Prostate gland (tissue), 2 donors: ENCODE data around the gene PRPH. TPM values are rescaled to one million over a fixed set of nuclear protein-coding genes. Genes with fewer than 3 reads are reported as not detected.
A peak's percentile ranks its signal among the peaks of the same experiment; 100 is the strongest.

Source experiments
- DNase-seq: peaks from one replicate; pipeline ENCODE4 v3.0.0-alpha.2; 2019; ENCODE audit warnings: low spot score
- H3K27ac ChIP-seq, 2 donors: fragments of 200-600 bp; sonication (generic); 2 replicates each; pipeline ENCODE4 v1.5.1; 2017 to 2019
- H3K27me3 ChIP-seq: fragments of 200-600 bp; sonication (generic); replicated peaks from 2 replicates; pipeline ENCODE4 v1.5.1; 2019; ENCODE audit not compliant: insufficient read depth
- H3K36me3 ChIP-seq, 2 donors: fragments of 200-600 bp; sonication (generic); 1 replicate in 1 of 2; 2 replicates in 1 of 2; pipeline versions ENCODE4 v1.5.1 to v1.8.1; 2017 to 2019
- H3K4me1 ChIP-seq: fragments of 200-600 bp; sonication (generic); replicated peaks from 2 replicates; pipeline ENCODE4 v1.5.1; 2019
- H3K4me3 ChIP-seq, 2 donors: fragments of 200-600 bp; sonication (generic); 2 replicates each; pipeline ENCODE4 v1.5.1; 2017 to 2019
- H3K9me3 ChIP-seq: fragments of 200-600 bp; sonication (generic); 2 replicates; pipeline ENCODE4 v1.5.1; 2017
- CTCF ChIP-seq, 4 experiments: fragments of 200-600 bp in 2 of 4; fragments of 450-650 bp in 2 of 4; sonication (generic) in 2 of 4; IDR thresholded peaks; 1 replicate in 3 of 4; 2 replicates in 1 of 4; pipeline ENCODE4 v1.5.1; 2016 to 2019; ENCODE audit warnings: antibody characterized with exemption in 4 of 4, mild to moderate bottlenecking in 2 of 4, moderate library complexity in 2 of 4
- POLR2A ChIP-seq: fragments of 450-650 bp; IDR thresholded peaks from one replicate; pipeline ENCODE4 v1.6.1; 2016; ENCODE audit warnings: antibody characterized with exemption, mild to moderate bottlenecking
- POLR2AphosphoS5 ChIP-seq: sonication (generic); formaldehyde crosslinking; IDR thresholded peaks from one replicate; pipeline ENCODE4 v1.6.1; 2017; ENCODE audit warnings: antibody characterized with exemption
- WGBS: methylation state at CpG from one replicate; pipeline ENCODE4 v1.1.5; 2018; 5-methylcytosine and 5-hydroxymethylcytosine counted together
- intact Hi-C: fragments of 100-400 bp; cut with DNase I; formaldehyde crosslinking; loops from one replicate; pipeline ENCODE4 v1.14.2; 2022
- total RNA-seq, 2 donors: library from RNA; depleted of rRNA; stranded (reverse); fragments of >200 nt; gene quantifications; one replicate each; pipeline ENCODE4 v1.1.0, GENCODE V29; 2016

Gene PRPH
- total RNA-seq, 2 donors from 2014 or later: 1.4 to 11.4 TPM

GRCh38 chr12:49287876-49288275, 7.1 kb upstream of the PRPH start:
- no peaks in the 10 kb centered on the region for H3K9me3 ChIP-seq
- H3K4me3 ChIP-seq: no peak overlapping the region
- intact Hi-C loops: loop anchor here (5.0 kb wide), 1 partner anchor 224 kb away; no protein-coding TSS in a partner anchor
- TF ChIP-seq CTCF (IDR thresholded peaks at IDR 0.05) (no peak), POLR2A (no peak), POLR2AphosphoS5 (no peak)
- DNase-seq: no peak
- H3K27ac ChIP-seq: no peak overlapping the region
- H3K36me3 ChIP-seq: no peaks in the 10 kb centered on the region
- 57% methylated on average over 6 of the region's 6 CpGs for WGBS
- no peaks in the 10 kb centered on the region for H3K27me3 ChIP-seq
- H3K4me1 ChIP-seq: no peaks in the 10 kb centered on the region

- no peaks in the 10 kb centered on the region for H3K4me1 ChIP-seq
- no peaks in the 10 kb centered on the region for H3K36me3 ChIP-seq
- peak; percentile 34 for DNase-seq
- TF ChIP-seq POLR2AphosphoS5 (no peak), CTCF (IDR thresholded peaks at IDR 0.05) (peak; percentile 51 to 85 (median 77)), POLR2A (no peak)
- H3K27ac ChIP-seq: no peak overlapping the region
- H3K4me3 ChIP-seq: no peak overlapping the region
- H3K27me3 ChIP-seq: no peaks in the 10 kb centered on the region
- intact Hi-C loops: loop anchor here (5.0 kb wide), 1 partner anchor 224 kb away; no protein-coding TSS in a partner anchor
- WGBS: 15% methylated on average over 11 of the region's 11 CpGs
- no peaks in the 10 kb centered on the region for H3K9me3 ChIP-seq
Measured at GRCh38 chr12:49288412-49288853, 6.5 kb upstream of the PRPH start.

- intact Hi-C loops: loop anchor here (5.0 kb wide), 1 partner anchor 223 kb away; no protein-coding TSS in a partner anchor
- H3K4me3 ChIP-seq: no peak overlapping the region
- DNase-seq: no peak
- no peak for TF ChIP-seq CTCF (IDR thresholded peaks at IDR 0.05)
- TF ChIP-seq POLR2AphosphoS5: no peak
- no peak for TF ChIP-seq POLR2A
- H3K36me3 ChIP-seq: no peaks in the 10 kb centered on the region
- H3K4me1 ChIP-seq: no peaks in the 10 kb centered on the region
- 68% methylated on average over 9 of the region's 9 CpGs for WGBS
- no peak overlapping the region for H3K27ac ChIP-seq
- no peaks in the 10 kb centered on the region for H3K27me3 ChIP-seq
- no peaks in the 10 kb centered on the region for H3K9me3 ChIP-seq
Measured at GRCh38 chr12:49288922-49289555, 5.9 kb upstream of the PRPH start.

GRCh38 chr12:49292729-49293055, 2.3 kb upstream of the PRPH start:
- Histone ChIP-seq H3K27me3 (peaks cover 18% of the 10 kb centered on the region), H3K27ac (no peak overlapping the region), H3K4me3 (no peak overlapping the region), H3K4me1 (no peaks in the 10 kb centered on the region), H3K36me3 (no peaks in the 10 kb centered on the region), H3K9me3 (no peaks in the 10 kb centered on the region)
- 51% methylated on average over 7 of the region's 7 CpGs for WGBS
- TF ChIP-seq CTCF (IDR thresholded peaks at IDR 0.05) (no peak), POLR2AphosphoS5 (no peak), POLR2A (no peak)
- intact Hi-C loops: no loop called here
- DNase-seq: no peak
